Calu3 (cell line): ENCODE measurements around the gene DNAH1. TPM values are rescaled to one million over a fixed set of nuclear protein-coding genes. Genes with fewer than 3 reads are reported as not detected.

Experiments used
- BruUV-seq: library from RNA; stranded (reverse); fragments of 400-500 nt; replicated peaks from 2 replicates; lab custom pipeline; 2021; lab: Mats Ljungman, UMichigan
- CTCF ChIA-PET: fragments of 300-600 bp; sonication (Branson Sonifier 250); formaldehyde crosslinking; loops from one replicate; lab custom pipeline; 2022; ENCODE audit warnings: antibody characterized with exemption; lab: Charles Lee
- DNase-seq: peaks from one replicate; pipeline ENCODE4 v3.0.0; 2022
- H3K27ac Mint-ChIP-seq: one replicate; pipeline ENCODE4 v1.8.0; 2022; ENCODE audit warnings: mixed read lengths; ENCODE audit not compliant: unreplicated experiment
- H3K27me3 Mint-ChIP-seq: one replicate; pipeline ENCODE4 v1.8.0; 2022; ENCODE audit warnings: mixed read lengths; ENCODE audit not compliant: unreplicated experiment
- H3K36me3 Mint-ChIP-seq: one replicate; pipeline ENCODE4 v1.8.0; 2022; ENCODE audit warnings: mild to moderate bottlenecking, moderate library complexity, mixed read lengths; ENCODE audit not compliant: insufficient read depth, unreplicated experiment
- H3K4me1 Mint-ChIP-seq: one replicate; pipeline ENCODE4 v1.8.0; 2022; ENCODE audit warnings: mild to moderate bottlenecking, low read depth, mixed read lengths; ENCODE audit not compliant: unreplicated experiment
- H3K4me3 Mint-ChIP-seq: one replicate; pipeline ENCODE4 v1.8.0; 2022; ENCODE audit warnings: mild to moderate bottlenecking, low read depth, moderate library complexity, mixed read lengths; ENCODE audit not compliant: unreplicated experiment
- H3K9me3 Mint-ChIP-seq: one replicate; pipeline ENCODE4 v1.8.0; 2022; ENCODE audit warnings: low read depth, mixed read lengths; ENCODE audit not compliant: unreplicated experiment
- CTCF ChIP-seq: fragments of 200-600 bp; IDR thresholded peaks from one replicate; pipeline ENCODE4 v1.8.0; 2022; ENCODE audit warnings: antibody characterized with exemption; ENCODE audit not compliant: unreplicated experiment
- intact Hi-C: fragments of 100-400 bp; cut with micrococcal nuclease; formaldehyde crosslinking; loops from one replicate; pipeline ENCODE4 v1.10.0; 2022; ENCODE audit not compliant: unreplicated experiment
- total RNA-seq: library from RNA; stranded (reverse); gene quantifications from 2 replicates; pipeline ENCODE4 v1.2.3, GENCODE V29; 2022

Gene DNAH1
- total RNA-seq, 1 experiment from 2014 or later, result 13.1 TPM

GRCh38 chr3:52347716-52348635 is 31.9 kb downstream of the DNAH1 start:
- H3K4me1 Mint-ChIP-seq, result no peaks in the 10 kb centered on the region
- no peak for DNase-seq
- no peaks in the 10 kb centered on the region for H3K9me3 Mint-ChIP-seq
- H3K27ac Mint-ChIP-seq, result no peak overlapping the region
- CTCF ChIA-PET, result interaction anchor here (0.6 kb wide), 1 partner anchor 18 kb away, joined by 4 read pairs; no protein-coding TSS in a partner anchor
- H3K36me3 Mint-ChIP-seq, result no peaks in the 10 kb centered on the region
- intact Hi-C loops, result no loop called here
- TF ChIP-seq CTCF, result no peak
- H3K4me3 Mint-ChIP-seq, result no peak overlapping the region
- no TSS peak for BruUV-seq
- no peaks in the 10 kb centered on the region for H3K27me3 Mint-ChIP-seq

GRCh38 chr3:52349131-52349530 is 33.0 kb downstream of the DNAH1 start:
- DNase-seq, result no peak
- H3K9me3 Mint-ChIP-seq, result no peaks in the 10 kb centered on the region
- H3K4me3 Mint-ChIP-seq, result no peak overlapping the region
- no TSS peak for BruUV-seq
- H3K4me1 Mint-ChIP-seq, result no peaks in the 10 kb centered on the region
- no peaks in the 10 kb centered on the region for H3K36me3 Mint-ChIP-seq
- intact Hi-C loops, result no loop called here
- no peak overlapping the region for H3K27ac Mint-ChIP-seq
- CTCF ChIA-PET, result interaction anchor here (0.5 kb wide), 1 partner anchor 360 kb away, joined by 9 read pairs; no protein-coding TSS in a partner anchor
- no peaks in the 10 kb centered on the region for H3K27me3 Mint-ChIP-seq
- no peak for TF ChIP-seq CTCF

DNA sequence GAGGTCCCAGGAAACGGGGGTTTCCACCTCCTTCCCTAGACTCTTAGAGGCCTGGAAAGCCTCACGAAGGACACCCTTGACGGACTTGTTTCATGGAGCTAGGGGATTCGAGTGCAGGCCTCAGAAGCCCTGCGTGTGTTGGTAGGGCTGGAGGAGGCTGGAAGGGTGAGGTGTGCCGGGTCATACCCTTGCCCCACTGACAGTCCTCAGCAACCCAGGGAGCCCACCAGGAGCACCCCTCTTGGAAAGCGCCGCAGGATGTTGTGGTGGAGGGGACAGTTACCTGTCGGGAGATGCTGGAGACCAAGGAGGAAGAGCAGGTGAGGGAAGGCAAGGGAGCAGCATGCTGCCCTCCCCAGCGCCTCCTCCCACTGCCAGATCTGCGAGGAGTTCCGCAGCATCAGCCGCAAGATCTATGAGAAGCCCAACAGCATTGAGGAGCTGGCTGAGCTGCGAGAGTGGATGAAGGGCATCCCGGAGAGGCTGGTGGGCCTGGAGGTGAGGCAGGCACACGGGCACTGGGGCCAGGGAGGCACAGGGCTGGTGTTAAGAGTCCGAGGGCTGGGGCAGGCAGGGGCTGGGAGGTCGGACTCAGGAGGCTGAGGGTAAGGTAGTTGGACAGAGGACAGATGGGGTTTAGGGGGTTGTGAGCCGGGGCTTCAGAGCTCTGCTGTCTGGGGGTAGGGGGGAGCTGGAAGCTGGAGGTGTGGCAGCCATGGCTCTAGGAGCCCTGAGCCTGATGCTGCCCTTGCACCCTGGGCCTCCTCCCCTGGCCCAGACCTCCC is 33.7 kb downstream of the DNAH1 start:
- H3K36me3 Mint-ChIP-seq, result no peaks in the 10 kb centered on the region
- no peak for TF ChIP-seq CTCF
- H3K27me3 Mint-ChIP-seq, result no peaks in the 10 kb centered on the region
- H3K4me3 Mint-ChIP-seq, result no peak overlapping the region
- no peaks in the 10 kb centered on the region for H3K4me1 Mint-ChIP-seq
- BruUV-seq, result no TSS peak
- H3K9me3 Mint-ChIP-seq, result no peaks in the 10 kb centered on the region
- CTCF ChIA-PET, result interaction anchor here (0.6 kb wide), 1 partner anchor 20 kb away, joined by 6 read pairs; no protein-coding TSS in a partner anchor
- no peak for DNase-seq
- intact Hi-C loops, result no loop called here
- H3K27ac Mint-ChIP-seq, result no peak overlapping the region

- CTCF ChIA-PET, result no interaction called here
- H3K36me3 Mint-ChIP-seq, result no peaks in the 10 kb centered on the region
Measured at GRCh38 chr3:52350416-52350815, 34.3 kb downstream of the DNAH1 start.

More at GRCh38 chr3:52350416-52350815, 34.3 kb downstream of the DNAH1 start:
- intact Hi-C loops, result no loop called here
- TF ChIP-seq CTCF, result no peak
- Mint-ChIP-seq H3K27ac (no peak overlapping the region), H3K9me3 (no peaks in the 10 kb centered on the region), H3K4me3 (no peak overlapping the region), H3K27me3 (no peaks in the 10 kb centered on the region), H3K4me1 (no peaks in the 10 kb centered on the region)
- BruUV-seq, result no TSS peak
- DNase-seq, result no peak
